Tongue (tissue), 2 donors: ENCODE data around the gene NMNAT2. TPM values are rescaled to one million over a fixed set of nuclear protein-coding genes. Genes with fewer than 3 reads are reported as not detected.
"Not testable (repeated sequence)": the region's sequence is repeated elsewhere in the genome, so short reads cannot be mapped to it uniquely, and the experiment has no call there.

Source experiments
- DNase-seq: peaks from one replicate; pipeline ENCODE4 v3.0.0-alpha.2; 2015
- total RNA-seq: library from RNA; depleted of rRNA; stranded (reverse); fragments of >200 nt; gene quantifications from one replicate; pipeline ENCODE4 v1.2.3, GENCODE V29; 2014

The NMNAT2 gene
- total RNA-seq: 0.72 TPM

DNA sequence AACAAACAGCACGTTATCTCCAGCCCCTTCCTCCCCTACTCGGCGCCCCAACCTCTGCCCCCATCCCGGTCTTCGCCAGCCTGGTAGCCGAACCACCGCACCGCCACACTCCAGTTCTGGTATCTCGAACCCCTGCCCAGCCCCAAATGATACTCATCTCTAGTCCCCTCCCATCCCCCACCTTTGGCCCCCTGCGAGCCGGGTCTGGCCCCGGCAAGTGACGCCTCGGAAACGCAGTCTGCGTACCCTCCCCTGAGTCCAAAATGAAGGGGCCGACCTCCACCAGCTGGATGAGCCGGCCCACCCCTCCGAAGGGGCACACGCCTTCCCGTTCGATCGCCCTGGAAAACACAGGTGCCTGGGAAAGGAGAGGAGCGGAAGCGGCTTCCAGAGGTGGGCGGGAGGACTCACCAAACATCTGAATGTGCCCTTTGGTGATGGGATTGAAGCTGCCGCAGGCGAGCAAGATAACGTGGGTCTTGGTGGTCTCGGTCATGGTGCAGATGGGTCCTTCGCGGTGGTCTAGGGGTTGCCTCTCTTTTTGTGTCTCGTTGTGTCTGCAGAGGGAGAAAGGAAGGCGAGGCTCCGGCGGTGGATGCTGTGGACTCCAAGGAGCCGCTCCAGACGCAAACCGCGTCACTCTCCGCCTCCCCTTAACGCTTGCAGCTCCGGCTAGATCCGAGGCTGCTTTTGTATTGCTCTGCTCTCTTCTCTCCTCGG is at the start of gene NMNAT2:
NMNAT2 (minus strand) TSS at position 609 of the 720 bp plus-strand sequence; CDS start at position 496, 113 bp downstream.
- peak; percentile 46 for DNase-seq

DNA sequence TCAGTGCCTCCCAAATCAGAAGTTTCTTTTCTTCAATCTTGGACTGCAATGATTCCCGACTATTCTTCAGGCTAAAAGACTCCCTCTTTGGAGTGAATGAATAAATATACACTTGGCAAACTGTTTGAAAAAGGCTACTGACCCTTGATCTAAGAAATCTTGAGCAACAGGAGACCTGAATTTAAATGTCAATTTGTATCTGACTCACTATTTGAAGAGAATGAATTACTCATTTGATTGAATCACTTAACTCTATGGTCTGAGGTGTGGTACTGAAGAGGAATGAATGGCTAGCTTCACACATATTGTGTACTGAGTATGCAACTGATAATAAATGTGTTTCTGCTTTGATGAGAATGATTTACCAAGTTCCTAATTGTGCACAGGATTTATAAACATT is 49.5 kb upstream of the NMNAT2 start:
- DNase-seq: no peak

DNA sequence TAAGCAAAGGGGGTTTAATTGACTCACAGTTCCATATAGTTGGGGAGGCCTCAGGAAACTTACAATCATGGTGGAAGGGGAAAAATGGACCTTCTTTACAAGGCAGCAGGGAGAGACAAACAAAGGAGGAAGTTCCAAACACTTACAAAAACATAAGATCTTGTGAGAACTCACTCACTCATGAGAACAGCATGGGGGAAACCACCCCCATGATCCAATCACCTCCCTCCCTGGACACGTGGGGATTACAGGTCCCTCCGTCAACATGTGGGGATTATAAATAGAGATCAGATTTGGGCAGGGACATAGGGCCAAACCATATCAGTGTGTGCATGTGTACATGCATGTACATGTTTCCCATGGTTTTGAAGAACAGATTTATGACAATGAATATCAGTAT is 48.6 kb upstream of the NMNAT2 start:
- DNase-seq: no peak

DNA sequence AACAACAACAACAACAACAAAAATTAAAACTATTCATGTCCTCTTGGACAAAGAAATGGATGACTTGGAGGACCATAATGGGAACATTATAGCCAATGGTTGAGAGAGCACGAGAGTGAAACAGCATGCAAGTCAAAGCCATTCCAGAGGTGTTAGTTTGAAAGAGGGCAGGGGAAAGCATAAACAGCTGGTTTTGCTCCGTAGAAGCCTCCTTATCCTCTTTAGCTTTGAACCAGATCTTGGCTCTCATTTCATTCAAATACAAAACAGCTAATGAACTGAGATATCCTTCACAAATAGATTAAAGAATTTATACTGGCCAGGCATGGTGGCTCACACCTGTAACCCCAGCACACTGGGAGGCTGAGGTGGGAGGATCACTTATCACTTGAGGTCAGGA is 45.4 kb upstream of the NMNAT2 start:
- DNase-seq: no peak

DNA sequence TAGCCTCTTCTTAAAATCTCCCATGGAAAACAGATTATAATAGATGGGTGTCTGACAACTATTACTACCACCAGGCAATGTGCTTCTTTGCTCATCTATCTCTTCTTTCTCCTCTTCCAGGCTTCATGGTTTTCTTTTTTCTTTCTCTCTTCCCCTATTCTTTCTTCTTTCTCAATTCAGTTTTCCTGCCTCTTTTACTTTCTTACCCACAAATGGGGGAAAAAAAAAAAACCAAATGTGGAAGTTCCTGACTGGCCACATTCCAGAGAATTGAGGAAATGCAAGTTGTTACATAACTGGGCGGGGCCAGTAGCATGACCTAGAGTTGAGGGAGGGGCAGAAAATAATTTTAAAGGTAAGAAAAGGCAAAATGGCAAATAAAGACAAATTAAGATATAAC is 43.2 kb upstream of the NMNAT2 start:
- peak; percentile 16 for DNase-seq

DNA sequence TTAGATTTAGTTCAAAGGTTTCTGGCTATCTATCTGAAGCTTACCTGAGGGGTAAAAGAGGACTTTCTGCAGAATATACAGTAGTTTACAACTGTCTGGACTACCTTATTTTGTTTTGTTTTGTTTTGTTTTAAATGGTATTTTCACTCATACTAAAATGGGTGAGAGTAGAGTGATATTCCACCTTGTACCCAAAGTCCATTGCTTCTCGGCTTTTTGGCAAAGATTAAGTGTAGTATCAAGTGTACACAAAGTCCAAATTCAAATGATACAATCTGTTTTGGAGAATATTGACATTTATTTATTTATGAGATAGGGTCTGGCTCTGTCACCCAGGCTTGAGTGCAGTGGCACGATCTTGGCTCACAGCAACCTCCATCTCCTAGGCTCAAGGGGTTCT is 42.4 kb upstream of the NMNAT2 start:
- no peak for DNase-seq

DNA sequence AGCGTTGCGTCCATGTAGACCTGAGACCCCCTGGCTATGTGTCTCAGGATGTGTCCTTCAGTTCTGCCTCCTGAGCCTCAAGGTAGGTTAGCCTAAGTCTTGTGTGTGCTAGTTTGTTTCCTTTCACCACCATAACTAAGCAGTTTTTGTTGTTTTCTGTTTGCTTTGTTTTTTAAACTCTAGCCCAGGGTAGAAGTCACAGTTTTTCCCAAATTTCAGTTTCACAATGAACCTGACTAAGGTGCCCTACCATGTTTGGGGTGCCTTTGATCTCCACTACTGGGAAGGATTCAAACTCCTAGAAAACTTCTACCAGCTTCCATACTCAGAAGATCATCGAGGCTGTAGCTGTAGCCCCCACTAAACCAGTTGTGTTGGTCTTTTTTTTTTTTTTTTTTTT is 39.3 kb upstream of the NMNAT2 start:
- DNase-seq: no peak

DNA sequence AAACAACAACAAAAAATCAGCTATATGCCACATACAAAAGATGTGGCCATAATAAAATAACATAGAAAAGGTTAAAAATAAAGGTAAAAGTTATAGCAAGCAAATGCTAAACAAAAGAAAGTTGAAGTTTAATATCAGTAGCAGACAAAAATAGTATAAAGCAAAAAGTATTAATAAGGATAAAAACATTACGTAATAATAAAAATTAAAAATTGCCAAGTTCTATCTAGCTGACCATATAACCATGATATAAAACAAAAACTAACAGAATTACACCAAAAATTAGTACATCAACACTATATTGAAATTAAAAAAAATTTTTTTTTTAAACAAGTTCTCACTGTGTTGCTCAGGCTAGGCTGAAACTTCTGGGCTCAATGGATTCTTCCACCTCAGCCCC is 38.6 kb upstream of the NMNAT2 start:
- DNase-seq: no peak

DNA sequence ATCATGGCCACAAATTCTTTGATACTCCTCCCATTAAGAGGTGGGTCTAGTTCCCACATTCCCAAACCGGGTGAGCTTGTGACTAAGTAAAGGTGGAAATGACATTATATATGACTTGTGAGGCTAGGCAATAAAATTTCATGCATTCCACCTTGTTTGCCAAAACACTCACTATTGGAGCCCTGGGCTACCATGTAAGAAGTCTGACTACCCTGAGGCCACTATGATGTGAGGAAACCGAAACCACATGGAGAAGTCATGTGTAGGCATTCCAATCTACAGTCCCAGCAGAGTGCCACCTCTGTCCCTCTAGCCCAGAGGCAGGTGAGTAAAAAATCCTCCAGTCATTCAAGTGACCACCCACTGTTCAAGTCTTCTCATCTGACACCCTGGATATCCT is 36.2 kb upstream of the NMNAT2 start:
- no peak for DNase-seq

DNA sequence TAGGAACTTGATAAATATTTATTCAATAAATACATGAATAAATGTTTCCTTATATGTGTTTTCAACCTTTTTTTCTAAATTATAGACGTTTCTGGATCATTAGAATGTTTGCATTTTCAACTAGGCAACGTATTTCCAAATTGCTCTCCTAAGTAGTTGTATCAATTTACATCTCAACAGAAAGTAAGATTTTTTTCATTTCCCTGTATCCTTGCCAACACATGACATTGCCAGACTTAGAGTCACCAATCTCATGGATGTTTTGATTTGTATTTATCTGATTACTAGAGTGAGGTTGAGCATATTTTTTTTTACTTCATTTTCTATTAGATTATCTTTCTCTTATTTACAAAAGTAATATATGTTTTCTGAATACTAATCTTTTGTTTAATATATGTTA is 31.9 kb upstream of the NMNAT2 start:
- no peak for DNase-seq

DNA sequence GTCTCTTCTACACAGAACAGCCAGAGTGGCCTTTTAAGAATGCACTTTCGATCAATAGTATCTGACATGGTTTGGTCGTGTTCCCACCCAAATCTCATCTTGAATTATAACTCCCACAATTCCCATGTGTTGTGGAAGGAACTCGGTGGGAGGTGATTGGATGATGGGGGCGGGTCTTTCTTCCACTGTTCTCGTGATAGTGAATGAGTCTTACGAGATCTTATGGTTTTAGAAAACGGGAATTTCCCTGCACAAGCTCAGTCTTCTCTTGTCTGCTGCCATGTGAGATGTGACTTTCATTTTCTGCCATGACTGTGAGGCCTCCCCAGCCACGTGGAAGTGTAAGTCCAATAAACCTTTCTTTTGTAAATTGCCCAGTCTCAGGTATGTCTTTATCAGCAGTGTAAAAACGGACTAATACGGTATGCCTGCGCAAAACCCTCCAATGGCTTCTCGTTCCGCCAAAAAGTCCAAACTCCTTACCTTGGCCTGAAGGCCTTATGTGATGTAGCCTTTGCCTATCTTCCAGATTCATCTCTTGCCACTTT is 31.1 kb upstream of the NMNAT2 start:
- DNase-seq: no peak

DNA sequence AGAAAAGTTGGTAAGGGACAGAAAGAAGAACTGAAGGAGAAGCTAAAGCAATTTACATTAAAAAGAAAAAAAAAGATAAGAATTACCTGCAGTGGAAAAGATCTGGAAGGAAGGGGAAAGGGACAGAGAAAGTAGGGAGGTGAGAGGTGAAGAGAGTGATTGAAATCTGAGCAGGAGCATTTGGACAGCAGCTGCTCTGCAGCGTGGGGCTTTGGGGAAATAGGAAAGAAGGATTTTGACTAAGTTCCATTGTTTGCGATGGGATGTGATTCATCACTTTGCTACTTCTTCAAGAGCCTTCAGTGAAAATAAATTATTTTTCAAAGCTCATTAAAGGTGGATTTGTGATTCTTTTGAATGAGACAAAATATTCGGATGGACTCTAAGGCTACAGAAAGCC is 26.1 kb upstream of the NMNAT2 start:
- DNase-seq: peak; percentile 55

DNA sequence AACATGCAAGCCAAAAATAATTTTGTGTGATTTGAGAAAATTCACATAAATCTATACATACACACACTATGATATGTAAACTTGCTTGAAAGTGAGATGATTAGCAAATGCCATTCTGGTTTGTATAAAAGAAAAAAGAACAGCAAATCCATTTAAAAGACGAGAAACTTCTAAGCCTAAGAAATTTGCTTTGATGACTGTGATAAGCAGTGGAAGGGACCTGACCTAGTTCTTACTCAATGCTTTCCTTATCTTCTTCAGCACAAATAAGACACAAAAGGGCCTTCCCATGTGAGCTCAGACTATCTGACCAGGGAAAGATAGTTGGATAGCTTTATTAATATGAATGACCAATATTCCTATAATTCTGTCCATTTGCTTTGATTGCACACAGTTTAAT is 25.3 kb upstream of the NMNAT2 start:
- no peak for DNase-seq

DNA sequence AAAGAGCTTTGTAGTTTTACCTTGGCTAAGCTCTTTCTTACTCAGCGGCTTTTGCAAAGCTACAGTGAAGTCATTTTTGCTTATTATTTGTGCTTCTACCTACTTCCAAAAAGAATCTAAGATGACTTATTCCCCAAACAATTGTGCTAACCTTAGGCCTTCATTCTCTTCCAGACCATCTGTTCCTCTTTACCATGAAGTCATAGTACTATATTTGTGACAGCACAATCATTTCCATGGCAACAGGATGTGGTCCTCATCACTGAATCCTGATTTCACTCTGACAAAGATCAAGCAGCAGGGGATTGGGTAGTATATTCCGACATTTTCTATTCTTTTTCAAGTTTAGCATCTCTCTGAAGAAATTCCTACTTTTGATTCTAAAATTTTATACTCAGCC is 24.8 kb upstream of the NMNAT2 start:
- DNase-seq: peak; percentile 67

DNA sequence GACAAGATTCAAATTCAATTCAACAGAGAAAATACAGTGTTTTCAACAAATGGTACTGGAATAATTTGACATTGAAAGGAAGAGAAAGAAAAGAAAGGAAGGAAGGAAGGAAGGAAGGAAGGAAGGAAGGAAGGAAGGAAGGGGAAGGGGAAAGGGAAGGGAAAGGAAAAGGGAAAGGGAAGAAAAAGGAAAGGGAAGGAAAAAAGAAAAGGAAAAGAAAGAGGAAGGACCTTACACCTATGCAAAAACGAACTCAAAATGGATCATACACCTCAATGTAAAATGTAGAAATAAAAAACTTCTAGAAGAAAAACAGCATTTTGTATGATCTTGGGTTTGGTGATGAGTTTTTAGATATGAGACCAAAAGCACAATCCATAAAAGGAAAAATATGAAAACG is 19.9 kb upstream of the NMNAT2 start:
- no peak for DNase-seq

DNA sequence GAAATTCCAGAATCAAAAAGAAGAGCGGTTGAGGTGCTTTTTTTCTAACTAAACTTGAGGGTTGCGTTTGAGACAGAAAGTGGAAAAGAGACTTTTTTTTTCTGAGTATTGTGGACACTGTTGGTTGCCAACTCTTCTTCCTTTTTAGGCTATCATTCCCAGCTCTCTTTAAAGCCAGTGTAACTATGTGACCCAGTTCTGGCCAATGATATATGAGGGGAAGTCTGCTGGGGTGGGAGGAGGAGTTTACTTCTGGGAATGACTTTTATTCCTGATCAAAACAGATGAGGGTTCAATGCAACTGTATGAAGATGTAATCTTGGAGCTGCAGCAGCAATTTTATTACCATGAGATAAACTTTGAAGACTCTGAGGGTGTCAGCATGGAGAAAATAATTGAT is 17.3 kb upstream of the NMNAT2 start:
- no peak for DNase-seq

DNA sequence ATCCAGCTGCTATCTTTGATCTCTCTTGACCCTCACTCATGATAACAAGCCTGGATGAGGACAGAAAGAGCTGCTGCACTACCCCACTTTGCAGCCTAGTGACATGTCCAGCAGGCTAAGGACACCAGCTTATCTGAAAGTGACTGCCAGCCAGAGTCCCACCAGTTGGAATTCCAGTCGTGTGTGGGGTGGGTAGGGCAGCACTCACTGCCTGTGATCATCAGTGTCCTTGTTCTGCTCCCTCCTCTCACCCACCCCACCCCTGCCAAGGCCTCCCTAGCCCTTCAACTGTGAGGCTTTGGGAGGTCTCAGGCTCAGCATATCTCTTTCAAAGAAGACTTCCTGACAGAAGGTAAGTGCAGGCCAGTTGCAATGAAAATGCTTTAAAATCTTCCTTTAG is 15.5 kb upstream of the NMNAT2 start:
- DNase-seq: no peak

DNA sequence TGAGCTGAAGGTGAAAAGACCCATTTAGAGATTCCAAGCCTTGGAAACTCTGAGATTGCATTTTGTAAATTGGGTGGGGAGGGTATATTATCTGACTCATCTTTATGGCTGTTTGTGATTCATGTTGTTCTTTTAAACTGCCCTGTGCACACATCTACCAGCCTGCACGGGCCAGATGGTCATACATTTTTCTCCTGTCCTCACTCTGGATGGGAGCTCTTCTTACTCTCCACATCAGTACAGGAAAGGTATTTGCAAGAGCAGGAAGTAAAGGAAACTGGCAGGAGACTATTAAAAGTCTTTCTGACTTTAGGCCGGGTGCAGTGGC is 14.3 kb upstream of the NMNAT2 start:
- no peak for DNase-seq

DNA sequence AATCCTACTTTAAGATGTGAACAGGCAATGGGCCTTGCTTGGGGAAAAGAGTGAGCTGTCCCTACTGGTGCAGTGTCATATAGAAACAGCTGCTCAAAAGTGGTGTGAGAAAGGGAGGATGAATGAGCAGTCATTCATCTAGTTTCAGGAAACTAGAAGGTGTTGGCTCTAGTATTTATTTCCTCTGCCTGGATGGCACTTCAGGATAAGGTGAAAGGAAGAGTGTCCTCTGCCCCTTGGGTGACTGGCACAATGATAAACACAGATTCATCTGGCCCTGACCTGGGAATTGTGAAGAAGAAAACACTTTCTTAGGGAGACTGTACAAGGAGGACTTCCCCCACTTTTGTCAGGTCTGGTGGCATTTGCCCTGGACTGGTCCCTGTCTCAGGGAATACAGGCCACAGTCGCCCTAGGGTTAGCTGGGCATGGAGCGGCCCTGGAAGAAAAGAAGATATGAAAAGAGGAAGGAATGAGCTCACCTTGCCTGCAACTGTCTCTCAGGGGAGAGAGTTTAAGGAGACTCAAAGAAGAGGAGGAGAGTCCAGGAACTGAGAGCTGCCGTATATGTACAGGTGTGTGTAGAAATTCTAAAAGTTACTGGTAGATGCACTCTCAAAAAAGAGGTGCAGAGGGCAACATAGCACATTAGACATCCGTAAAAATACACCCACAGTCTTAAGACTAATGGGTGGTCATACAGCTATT is 13.8 kb upstream of the NMNAT2 start:
- DNase-seq: no peak

DNA sequence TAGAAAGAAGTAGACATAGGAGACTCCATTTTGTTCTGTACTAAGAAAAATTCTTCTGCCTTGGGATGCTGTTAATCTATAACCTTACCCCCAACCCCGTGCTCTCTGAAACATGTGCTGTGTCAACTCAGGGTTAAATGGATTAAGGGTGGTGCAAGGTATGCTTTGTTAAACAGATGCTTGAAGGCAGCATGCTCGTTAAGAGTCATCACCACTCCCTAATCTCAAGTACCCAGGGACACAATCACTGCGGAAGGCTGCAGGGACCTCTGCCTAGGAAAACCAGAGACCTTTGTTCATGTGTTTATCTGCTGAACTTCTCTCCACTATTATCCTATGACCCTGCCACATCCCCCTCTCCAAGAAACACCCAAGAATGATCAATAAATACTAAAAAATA is 9.4 kb upstream of the NMNAT2 start:
- DNase-seq: not testable (repeated sequence)

DNA sequence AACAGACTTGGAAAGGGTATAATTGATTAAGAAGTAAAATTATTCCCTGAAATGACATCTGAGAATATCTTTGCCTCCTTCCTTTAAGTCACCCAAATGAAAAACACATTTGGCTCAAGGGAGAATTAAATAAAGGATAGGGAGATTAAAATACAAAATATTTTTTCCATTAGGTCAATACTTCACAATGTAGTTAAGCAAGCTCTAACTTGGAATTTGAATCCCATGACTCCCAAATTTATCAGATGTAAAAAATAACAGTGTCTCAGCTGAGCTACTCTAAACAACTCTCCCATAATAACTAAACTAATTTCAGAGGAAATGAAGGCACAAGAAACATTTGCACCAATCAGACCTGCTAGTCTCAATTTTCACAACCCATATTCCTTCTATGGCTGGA is 6.5 kb upstream of the NMNAT2 start:
- no peak for DNase-seq

DNA sequence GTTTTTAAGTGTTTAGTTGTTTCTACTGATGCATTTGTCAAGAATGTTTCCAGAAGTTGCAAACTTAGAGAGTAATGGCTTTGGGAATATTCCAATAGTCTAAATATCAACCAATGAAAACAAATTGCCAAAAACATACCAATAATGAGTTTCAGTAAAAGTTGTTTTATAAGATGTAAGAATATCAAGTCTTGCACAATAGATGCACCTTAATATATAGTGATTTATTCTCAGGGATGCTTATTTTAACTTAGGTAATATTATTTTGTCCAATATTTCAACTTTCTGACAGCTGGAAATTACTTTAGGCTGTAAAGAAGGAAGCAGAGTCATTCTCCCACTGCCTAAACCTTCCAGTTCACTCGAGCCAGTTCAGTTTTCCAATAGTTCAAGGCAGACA is 5.4 kb upstream of the NMNAT2 start:
- no peak for DNase-seq

DNA sequence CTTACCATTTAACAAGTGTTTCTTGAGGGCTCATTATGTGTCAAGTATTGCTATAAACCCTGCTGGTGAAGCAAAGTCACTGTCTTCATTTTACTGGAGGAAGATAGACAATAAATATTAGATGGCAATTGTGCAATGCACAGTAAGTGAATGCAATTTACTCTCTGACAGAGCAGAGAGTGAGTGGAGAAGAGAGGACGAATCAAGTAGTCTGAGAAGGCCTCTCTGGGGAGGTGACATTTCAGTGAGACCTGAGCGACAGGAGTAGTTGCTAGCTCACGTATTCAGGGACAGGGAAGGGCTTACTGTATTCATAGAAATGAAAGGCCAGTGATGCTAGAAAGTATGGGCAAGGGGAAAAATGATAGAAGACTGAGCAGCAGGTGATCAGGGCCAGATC is 1.2 kb upstream of the NMNAT2 start:
- DNase-seq: no peak

DNA sequence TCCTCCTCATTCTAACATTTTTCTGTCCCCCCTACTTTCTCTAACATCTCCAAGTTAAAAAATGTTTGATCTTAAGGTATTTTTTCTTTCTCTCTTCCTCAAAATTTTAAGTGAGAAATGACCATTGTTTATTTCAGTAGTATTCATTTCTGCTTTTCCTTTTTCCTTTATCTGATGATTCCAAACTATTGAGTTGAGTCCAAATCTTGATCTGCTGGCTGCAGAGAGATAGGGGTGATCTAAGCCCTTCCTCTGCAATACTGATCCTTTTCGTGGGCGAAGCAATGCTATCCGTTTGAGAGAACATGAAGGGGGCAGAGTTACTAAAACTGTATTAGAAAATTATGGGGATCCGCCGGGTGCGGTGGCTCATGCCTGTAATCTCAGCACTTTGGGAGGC is 516 bp upstream of the NMNAT2 start:
- DNase-seq: no peak
